Liver (tissue), 9 donors: ENCODE results near the gene CYTH2. TPM values are rescaled to one million over a fixed set of nuclear protein-coding genes. Genes with fewer than 3 reads are reported as not detected.

ENCODE experiments used
- DNase-seq: peaks from one replicate; pipeline ENCODE4 v3.0.0-alpha.2; 2017; ENCODE audit warnings: low spot score
- H3K27ac ChIP-seq, 2 donors: one replicate each; pipeline ENCODE4 v1.7.0; 2013; ENCODE audit warnings: inconsistent platforms in 2 of 2, low read length in 2 of 2, control low read depth in 1 of 2, low read depth in 1 of 2, mild to moderate bottlenecking in 1 of 2
- H3K27me3 ChIP-seq, 4 donors: one replicate each; pipeline versions ENCODE4 v1.6.1 to v1.7.0; 2013; ENCODE audit warnings: low read length in 3 of 4, inconsistent platforms in 1 of 4, mild to moderate bottlenecking in 1 of 4, moderate library complexity in 1 of 4; ENCODE audit not compliant: control insufficient read depth in 4 of 4, insufficient read depth in 4 of 4
- H3K36me3 ChIP-seq, 4 donors: one replicate each; pipeline versions ENCODE4 v1.6.1 to v1.7.0; 2013; ENCODE audit warnings: low read length in 3 of 4, mild to moderate bottlenecking in 3 of 4, low read depth in 1 of 4, moderate library complexity in 1 of 4; ENCODE audit not compliant: control insufficient read depth in 4 of 4, insufficient read depth in 3 of 4
- H3K4me1 ChIP-seq, 4 donors: one replicate each; pipeline versions ENCODE4 v1.6.1 to v1.7.0; 2013; ENCODE audit warnings: low read length in 3 of 4, mild to moderate bottlenecking in 3 of 4, moderate library complexity in 1 of 4; ENCODE audit not compliant: control insufficient read depth in 4 of 4, insufficient read depth in 4 of 4
- H3K4me3 ChIP-seq, 3 donors: one replicate each; pipeline versions ENCODE4 v1.6.1 to v1.7.0; 2013; ENCODE audit warnings: low read length in 3 of 3, control low read depth in 1 of 3, low read depth in 1 of 3, mild to moderate bottlenecking in 1 of 3
- H3K9ac ChIP-seq, 2 donors: one replicate each; pipeline ENCODE4 v1.7.0; 2013; ENCODE audit warnings: low read length in 2 of 2, mild to moderate bottlenecking in 2 of 2, moderate library complexity in 2 of 2, control low read depth in 1 of 2, low read depth in 1 of 2
- H3K9me3 ChIP-seq, 4 donors: one replicate each; pipeline versions ENCODE4 v1.6.1 to v1.7.0; 2013; ENCODE audit warnings: low read length in 3 of 4; ENCODE audit not compliant: control insufficient read depth in 4 of 4
- EGR1 ChIP-seq, 2 donors: IDR thresholded peaks; 2 replicates each; pipeline ENCODE4 v1.6.1; 2016 to 2018; ENCODE audit warnings: antibody characterized with exemption in 2 of 2, low read depth in 2 of 2
- FOXA1 ChIP-seq: IDR thresholded peaks from 2 replicates; pipeline ENCODE4 v1.6.1; 2016; ENCODE audit warnings: antibody characterized with exemption
- FOXA2 ChIP-seq: IDR thresholded peaks from 2 replicates; pipeline ENCODE4 v1.6.1; 2016; ENCODE audit warnings: antibody characterized with exemption
- GABPA ChIP-seq, 2 donors: IDR thresholded peaks in 1 of 2; conservative IDR thresholded peaks in 1 of 2; 2 replicates each; pipeline ENCODE4 v1.6.1; 2016; ENCODE audit warnings: antibody characterized with exemption in 2 of 2, mild to moderate bottlenecking in 1 of 2, moderate library complexity in 1 of 2
- HNF4A ChIP-seq, 2 donors: conservative IDR thresholded peaks; 2 replicates each; pipeline ENCODE4 v1.6.1; 2016; ENCODE audit warnings: antibody characterized with exemption in 2 of 2, mild to moderate bottlenecking in 2 of 2
- HNF4G ChIP-seq: IDR thresholded peaks from 2 replicates; pipeline ENCODE4 v1.6.1; 2016; ENCODE audit warnings: antibody characterized with exemption
- JUND ChIP-seq, 2 donors: IDR thresholded peaks; 2 replicates each; pipeline ENCODE4 v1.6.1; 2016; ENCODE audit warnings: antibody characterized with exemption in 2 of 2
- MAX ChIP-seq: IDR thresholded peaks from 2 replicates; pipeline ENCODE4 v1.6.1; 2016; ENCODE audit warnings: antibody characterized with exemption
- NR2F2 ChIP-seq: IDR thresholded peaks from 2 replicates; pipeline ENCODE4 v1.6.1; 2016; ENCODE audit warnings: antibody characterized with exemption
- RAD21 ChIP-seq, 2 donors: IDR thresholded peaks; 2 replicates each; pipeline ENCODE4 v1.6.1; 2016; ENCODE audit warnings: antibody characterized with exemption in 2 of 2, mild to moderate bottlenecking in 2 of 2
- REST ChIP-seq: IDR thresholded peaks from 2 replicates; pipeline ENCODE4 v1.6.1; 2016; ENCODE audit warnings: antibody characterized with exemption, mild to moderate bottlenecking
- RXRA ChIP-seq, 2 donors: IDR thresholded peaks; 2 replicates each; pipeline ENCODE4 v1.6.1; 2017 to 2018; ENCODE audit warnings: antibody characterized with exemption in 2 of 2, mild to moderate bottlenecking in 1 of 2
- SP1 ChIP-seq: IDR thresholded peaks from 2 replicates; pipeline ENCODE4 v1.6.1; 2018; ENCODE audit warnings: antibody characterized with exemption, mild to moderate bottlenecking
- TAF1 ChIP-seq: conservative IDR thresholded peaks from 2 replicates; pipeline ENCODE4 v1.6.1; 2016; ENCODE audit warnings: antibody characterized with exemption, mild to moderate bottlenecking
- YY1 ChIP-seq: IDR thresholded peaks from 2 replicates; pipeline ENCODE4 v1.6.1; 2016; ENCODE audit warnings: antibody characterized with exemption, mild to moderate bottlenecking
- ZBTB33 ChIP-seq: IDR thresholded peaks from 2 replicates; pipeline ENCODE4 v1.6.1; 2016; ENCODE audit warnings: antibody characterized with exemption
- whole genome bisulfite sequencing: extraction: QIAGEN DNeasy Blood & Tissue Kit; methylation state at CpG from one replicate; pipeline ENCODE4 v1.1.7; 2013; 5-methylcytosine and 5-hydroxymethylcytosine counted together
- polyA plus RNA-seq, 2 donors: library from polyadenylated mRNA; stranded (reverse) in 1 of 2; unstranded in 1 of 2; fragments of 200-250 nt in 1 of 2; fragments of >200 nt in 1 of 2; fragmentation: Nextera tagmentation in 1 of 2; extraction: Ambion mirVana in 1 of 2; gene quantifications; one replicate each; pipeline versions ENCODE4 v1.2.1 to v1.2.3, GENCODE V29; 2013 to 2015
- total RNA-seq, 2 donors: library from RNA; depleted of rRNA; stranded (reverse); fragments of >200 nt; gene quantifications; one replicate each; pipeline ENCODE4 v1.2.3, GENCODE V29; 2014
- TF ChIP-seq, protein P1 (sequence below): fragments of 150-350 bp; IDR thresholded peaks from 2 replicates; pipeline ENCODE4 v1.5.1; 2017; ENCODE audit warnings: improper control_type of control experiment, low read depth, low read length; ENCODE audit not compliant: missing input control
- TF ChIP-seq, protein P2 (sequence below): IDR thresholded peaks from 2 replicates; pipeline ENCODE4 v1.6.1; 2016; ENCODE audit warnings: antibody characterized with exemption
- donor health status: healthy.
- donor health status: healthy.
- donor health status: healthy.
- donor health status: healthy.
- donor health status: healthy.

Gene CYTH2
- total and polyA plus RNA-seq, 4 donors: 13.0 to 16.9 (median 13.2) TPM

- TF ChIP-seq MAX: no peak
- TF ChIP-seq HNF4G: no peak
- TF ChIP-seq FOXA2: no peak
- TF ChIP-seq EGR1 (IDR thresholded peaks at IDR 0.05; ENCODE audit: low read depth in 2 of 2): no peak
- TF ChIP-seq REST: no peak
- TF ChIP-seq RAD21 (IDR thresholded peaks at IDR 0.05): no peak
- TF ChIP-seq, protein P1, sequence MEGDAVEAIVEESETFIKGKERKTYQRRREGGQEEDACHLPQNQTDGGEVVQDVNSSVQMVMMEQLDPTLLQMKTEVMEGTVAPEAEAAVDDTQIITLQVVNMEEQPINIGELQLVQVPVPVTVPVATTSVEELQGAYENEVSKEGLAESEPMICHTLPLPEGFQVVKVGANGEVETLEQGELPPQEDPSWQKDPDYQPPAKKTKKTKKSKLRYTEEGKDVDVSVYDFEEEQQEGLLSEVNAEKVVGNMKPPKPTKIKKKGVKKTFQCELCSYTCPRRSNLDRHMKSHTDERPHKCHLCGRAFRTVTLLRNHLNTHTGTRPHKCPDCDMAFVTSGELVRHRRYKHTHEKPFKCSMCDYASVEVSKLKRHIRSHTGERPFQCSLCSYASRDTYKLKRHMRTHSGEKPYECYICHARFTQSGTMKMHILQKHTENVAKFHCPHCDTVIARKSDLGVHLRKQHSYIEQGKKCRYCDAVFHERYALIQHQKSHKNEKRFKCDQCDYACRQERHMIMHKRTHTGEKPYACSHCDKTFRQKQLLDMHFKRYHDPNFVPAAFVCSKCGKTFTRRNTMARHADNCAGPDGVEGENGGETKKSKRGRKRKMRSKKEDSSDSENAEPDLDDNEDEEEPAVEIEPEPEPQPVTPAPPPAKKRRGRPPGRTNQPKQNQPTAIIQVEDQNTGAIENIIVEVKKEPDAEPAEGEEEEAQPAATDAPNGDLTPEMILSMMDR: no peak
- no peak for TF ChIP-seq YY1
- TF ChIP-seq NR2F2: no peak
- TF ChIP-seq GABPA (IDR thresholded peaks at IDR 0.05 in 1 of 2, conservative IDR thresholded peaks at IDR 0.05 in 1 of 2): no peak
- TF ChIP-seq ZBTB33: no peak
- no peak for TF ChIP-seq SP1
- no peak for TF ChIP-seq FOXA1
- TF ChIP-seq RXRA (IDR thresholded peaks at IDR 0.05): no peak
- TF ChIP-seq JUND (IDR thresholded peaks at IDR 0.05): no peak
- TF ChIP-seq HNF4A (conservative IDR thresholded peaks at IDR 0.05): no peak
- no peak for TF ChIP-seq TAF1
- TF ChIP-seq, protein P2, sequence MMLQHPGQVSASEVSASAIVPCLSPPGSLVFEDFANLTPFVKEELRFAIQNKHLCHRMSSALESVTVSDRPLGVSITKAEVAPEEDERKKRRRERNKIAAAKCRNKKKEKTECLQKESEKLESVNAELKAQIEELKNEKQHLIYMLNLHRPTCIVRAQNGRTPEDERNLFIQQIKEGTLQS: no peak
- WGBS: 3% methylated on average over 54 of the region's 54 CpGs
- Histone ChIP-seq H3K4me1 (peaks cover 0 to 9% (median 1%) of the 10 kb centered on the region in 4 donors), H3K27me3 (peaks cover 0 to 8% (median 2%) of the 10 kb centered on the region in 4 donors), H3K4me3 (peak overlapping the region in 2 of 3 donors; percentile 51 to 58), H3K36me3 (no peaks in the 10 kb centered on the region), H3K27ac (no peak overlapping the region), H3K9ac (no peak overlapping the region), H3K9me3 (no peaks in the 10 kb centered on the region)
- DNase-seq: no peak
These were observed 44.3 kb downstream of the CYTH2 start for GRCh38 chr19:48513289-48514122.
